GM12891 (cell line): ENCODE results near the gene FCRL1.

Experiments
- PAX5 ChIP-seq: IDR thresholded peaks from 2 replicates; pipeline ENCODE4 v1.6.1; 2011; ENCODE audit warnings: low read length, moderate library complexity, mild to moderate bottlenecking; ENCODE audit not compliant: insufficient read depth, severe bottlenecking
- POLR2A ChIP-seq: IDR thresholded peaks from 2 replicates; pipeline ENCODE4 v1.6.1; 2011; ENCODE audit warnings: low read depth, low read length, control low read depth
- POLR2AphosphoS5 ChIP-seq: IDR thresholded peaks from 2 replicates; pipeline ENCODE4 v1.6.1; 2011; ENCODE audit warnings: low read depth, low read length, control low read depth
- POU2F2 ChIP-seq: IDR thresholded peaks from 2 replicates; pipeline ENCODE4 v1.6.1; 2011; ENCODE audit warnings: low read depth, mild to moderate bottlenecking, control low read depth, low read length, moderate library complexity
- SPI1 ChIP-seq: IDR thresholded peaks from 2 replicates; pipeline ENCODE4 v1.6.1; 2011; ENCODE audit warnings: low read depth, low read length, control low read depth
- TAF1 ChIP-seq: IDR thresholded peaks from 2 replicates; pipeline ENCODE4 v1.6.1; 2011; ENCODE audit warnings: low read depth, low read length, control low read depth

- no peak for TF ChIP-seq POLR2A
- TF ChIP-seq POLR2AphosphoS5, result no peak
- no peak for TF ChIP-seq SPI1
- no peak for TF ChIP-seq TAF1
- no peak for TF ChIP-seq PAX5
- no peak for TF ChIP-seq POU2F2
Measured at GRCh38 chr1:157838966-157839365, 19.0 kb upstream of the FCRL1 start.
